ENCODE measurements around the gene MCM3AP.

MCM3AP gene

GRCh38 chr21:46220275-46220810, 65.1 kb downstream of the MCM3AP start:
- Histone ChIP-seq H4K20me1 (ENCODE audit: insufficient read depth, low read length) (no peaks in the 10 kb centered on the region), H3K4me1 (ENCODE audit: insufficient read depth, low read length, severe bottlenecking) (peaks cover 4% of the 10 kb centered on the region), H3K36me3 (ENCODE audit: insufficient read depth, low read length) (peaks cover 59% of the 10 kb centered on the region), H3F3A (ENCODE audit: insufficient read depth, low read length) (no peaks in the 10 kb centered on the region), H2AFZ (ENCODE audit: low read length) (no peak overlapping the region), H3K4me3 (ENCODE audit: low read depth, low read length, poor library complexity, severe bottlenecking) (no peak overlapping the region), H3K4me2 (ENCODE audit: low read length) (no peak overlapping the region), H3K79me2 (ENCODE audit: insufficient read depth, low read length) (peaks cover 4% of the 10 kb centered on the region; the same call in 1 of the 2 replicates), H3K9ac (ENCODE audit: low read length) (no peak overlapping the region), H3K27me3 (ENCODE audit: insufficient read depth, low read length) (no peaks in the 10 kb centered on the region), H3K9me3 (ENCODE audit: low read length) (no peaks in the 10 kb centered on the region), H3K9me2 (ENCODE audit: low read depth, low read length) (no peaks in the 10 kb centered on the region), H3K27ac (ENCODE audit: low read depth, low read length, poor library complexity, severe bottlenecking) (no peak overlapping the region)
- TF ChIP-seq CTCF (IDR thresholded peaks at IDR 0.05; ENCODE audit: low read length), result no peak

- no peak overlapping the region for H3K9ac ChIP-seq (ENCODE audit: low read length)
- no peak overlapping the region for H3K4me2 ChIP-seq (ENCODE audit: low read length)
- peaks cover 62% of the 10 kb centered on the region for H3K36me3 ChIP-seq (ENCODE audit: insufficient read depth, low read length)
- peaks cover 4% of the 10 kb centered on the region; the same call in 1 of the 2 replicates for H3K79me2 ChIP-seq (ENCODE audit: insufficient read depth, low read length)
- H3K27ac ChIP-seq (ENCODE audit: low read depth, low read length, poor library complexity, severe bottlenecking), result no peak overlapping the region
- H3F3A ChIP-seq (ENCODE audit: insufficient read depth, low read length), result no peaks in the 10 kb centered on the region
- H3K9me2 ChIP-seq (ENCODE audit: low read depth, low read length), result no peaks in the 10 kb centered on the region
- no peaks in the 10 kb centered on the region for H4K20me1 ChIP-seq (ENCODE audit: insufficient read depth, low read length)
- no peak for TF ChIP-seq CTCF (IDR thresholded peaks at IDR 0.05; ENCODE audit: low read length)
- TF ChIP-seq EZH2 (IDR thresholded peaks at IDR 0.05; ENCODE audit: borderline replicate concordance, low read length), result no peak
- H3K4me3 ChIP-seq (ENCODE audit: low read depth, low read length, poor library complexity, severe bottlenecking), result no peak overlapping the region
- H3K4me1 ChIP-seq (ENCODE audit: insufficient read depth, low read length, severe bottlenecking), result no peaks in the 10 kb centered on the region
- no peak overlapping the region for H2AFZ ChIP-seq (ENCODE audit: low read length)
- no peaks in the 10 kb centered on the region for H3K9me3 ChIP-seq (ENCODE audit: low read length)
- no peaks in the 10 kb centered on the region for H3K27me3 ChIP-seq (ENCODE audit: insufficient read depth, low read length)
Measured at GRCh38 chr21:46219591-46220239, 65.7 kb downstream of the MCM3AP start.

DNA sequence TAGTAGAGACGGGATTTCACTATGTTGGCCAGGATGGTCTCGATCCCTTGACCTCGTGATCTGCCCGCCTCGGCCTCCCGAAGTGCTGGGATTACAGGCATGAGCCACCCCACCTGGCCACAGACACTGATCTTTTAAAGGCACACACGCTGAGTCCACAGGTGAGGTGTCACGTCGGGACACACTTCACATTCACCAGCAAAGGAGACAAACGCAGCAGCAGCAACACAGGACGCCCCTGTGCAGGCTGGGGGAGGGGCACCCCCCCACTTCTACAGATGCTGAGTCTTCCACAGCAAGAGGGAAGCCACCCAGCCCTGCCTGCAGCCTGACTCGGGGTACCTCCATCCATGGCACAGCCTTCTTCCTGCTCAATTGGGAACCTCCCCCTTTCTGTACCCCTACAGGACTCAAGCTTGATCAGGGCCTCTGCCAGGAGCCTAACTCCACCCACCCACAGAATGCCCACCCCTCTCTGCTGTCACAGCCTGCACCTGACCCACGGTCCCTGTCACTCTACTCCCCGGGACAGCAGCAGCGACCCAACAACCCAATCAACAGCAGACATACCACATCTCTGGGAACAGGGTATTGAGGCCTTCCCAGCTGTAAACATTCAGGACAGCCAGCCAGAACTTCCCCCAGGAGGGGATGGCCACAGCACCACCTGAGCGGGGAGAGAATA, 66.4 kb downstream of the MCM3AP start:
- peaks cover 68% of the 10 kb centered on the region for H3K36me3 ChIP-seq (ENCODE audit: insufficient read depth, low read length)
- no peaks in the 10 kb centered on the region for H3F3A ChIP-seq (ENCODE audit: insufficient read depth, low read length)
- no peak overlapping the region for H3K4me2 ChIP-seq (ENCODE audit: low read length)
- H3K27ac ChIP-seq (ENCODE audit: low read depth, low read length, poor library complexity, severe bottlenecking), result no peak overlapping the region
- no peak for TF ChIP-seq CTCF (IDR thresholded peaks at IDR 0.05; ENCODE audit: low read length)
- TF ChIP-seq EZH2 (IDR thresholded peaks at IDR 0.05; ENCODE audit: borderline replicate concordance, low read length), result no peak
- H3K79me2 ChIP-seq (ENCODE audit: insufficient read depth, low read length), result no peaks in the 10 kb centered on the region; the same call in 1 of the 2 replicates
- H4K20me1 ChIP-seq (ENCODE audit: insufficient read depth, low read length), result no peaks in the 10 kb centered on the region
- H2AFZ ChIP-seq (ENCODE audit: low read length), result no peak overlapping the region
- H3K27me3 ChIP-seq (ENCODE audit: insufficient read depth, low read length), result no peaks in the 10 kb centered on the region
- H3K9ac ChIP-seq (ENCODE audit: low read length), result no peak overlapping the region
- H3K4me1 ChIP-seq (ENCODE audit: insufficient read depth, low read length, severe bottlenecking), result no peaks in the 10 kb centered on the region
- H3K4me3 ChIP-seq (ENCODE audit: low read depth, low read length, poor library complexity, severe bottlenecking), result no peak overlapping the region
- H3K9me2 ChIP-seq (ENCODE audit: low read depth, low read length), result no peaks in the 10 kb centered on the region
- H3K9me3 ChIP-seq (ENCODE audit: low read length), result no peaks in the 10 kb centered on the region

All from OCI-LY1 (cell line).